GM12878 (cell line): ENCODE results near the gene UQCRH. TPM values are rescaled to one million over a fixed set of nuclear protein-coding genes. Genes with fewer than 3 reads are reported as not detected.

ENCODE experiments used
- ATAC-seq: fragments of 200-7000 bp; cut with Tn5 transposase; 3 replicates; pipeline ENCODE4 v1.9.1; 2020; ENCODE audit warnings: mild to moderate bottlenecking, moderate library complexity
- BruUV-seq: library from RNA; stranded (reverse); fragments of 400-500 nt; replicated peaks from 2 replicates; lab custom pipeline; 2021; lab: Mats Ljungman, UMichigan
- CTCF ChIA-PET: fragments of 300-600 bp; sonication (Branson Sonifier 250); formaldehyde crosslinking; extraction: SDS; loops from one replicate; lab custom pipeline; 2021; ENCODE audit warnings: inconsistent platforms; lab: Yijun Ruan, JAX
- POLR2A ChIA-PET: fragments of 350-600 bp; formaldehyde crosslinking; extraction: SDS; loops from one replicate; lab custom pipeline; 2021; ENCODE audit warnings: inconsistent platforms; lab: Charles Lee
- RAD21 ChIA-PET: fragments of 300-600 bp; sonication (Branson Sonifier 250); formaldehyde crosslinking; loops from one replicate; lab custom pipeline; 2023; ENCODE audit warnings: antibody characterized with exemption; ENCODE audit not compliant: unreplicated experiment; lab: Charles Lee
- SMC1A ChIA-PET: fragments of 300-600 bp; sonication (Branson Sonifier 250); formaldehyde crosslinking; loops from one replicate; lab custom pipeline; 2023; ENCODE audit not compliant: unreplicated experiment, uncharacterized antibody; lab: Charles Lee
- DNase-seq: peaks from one replicate; pipeline ENCODE4 v3.0.0-alpha.2; 2011; ENCODE audit warnings: low read depth, low spot score
- FAIRE-seq: peaks from 3 replicates; lab custom pipeline; 2011; peaks lifted over from hg19 to GRCh38; lab: Jason Lieb, UNC
- H2AFZ ChIP-seq: 2 replicates; pipeline ENCODE4 v1.6.0; 2011; ENCODE audit warnings: low read depth, low read length, control low read depth; ENCODE audit not compliant: control insufficient read depth
- H3K27ac ChIP-seq: 2 replicates; pipeline ENCODE4 v1.5.1; 2011; ENCODE audit warnings: control low read depth; ENCODE audit not compliant: control insufficient read depth, insufficient read depth
- H3K27me3 ChIP-seq, 2 experiments: replicated peaks in 1 of 2; 2 replicates each; pipeline versions ENCODE4 v1.6.0 to v1.6.1; 2011; ENCODE audit warnings: low read length in 1 of 2; ENCODE audit not compliant: control insufficient read depth in 2 of 2, insufficient read depth in 2 of 2
- H3K36me3 ChIP-seq, 2 experiments: 2 replicates each; pipeline ENCODE4 v1.5.1; 2011; ENCODE audit warnings: low read length in 1 of 2; ENCODE audit not compliant: control insufficient read depth in 2 of 2, insufficient read depth in 2 of 2
- H3K4me1 ChIP-seq: 2 replicates; pipeline ENCODE4 v1.6.1; 2011; ENCODE audit warnings: mild to moderate bottlenecking, low read length, moderate library complexity, mixed read lengths; ENCODE audit not compliant: control insufficient read depth, insufficient read depth
- H3K4me2 ChIP-seq: 2 replicates; pipeline ENCODE4 v1.6.0; 2011; ENCODE audit warnings: control low read depth; ENCODE audit not compliant: control insufficient read depth, insufficient read depth
- H3K4me3 ChIP-seq: fragments of 200-600 bp; sonication (generic); 2 replicates; pipeline ENCODE4 v1.5.1; 2016
- H3K79me2 ChIP-seq: 2 replicates; pipeline ENCODE4 v1.6.0; 2011; ENCODE audit warnings: low read length; ENCODE audit not compliant: control insufficient read depth, insufficient read depth
- H3K9ac ChIP-seq: 2 replicates; pipeline ENCODE4 v1.8.0; 2011; ENCODE audit warnings: low read length, control low read depth, mixed read lengths; ENCODE audit not compliant: control insufficient read depth, insufficient read depth
- H3K9me3 ChIP-seq: replicated peaks from 3 replicates; pipeline ENCODE4 v1.5.1; 2011; ENCODE audit warnings: mild to moderate bottlenecking, low read length; ENCODE audit not compliant: control insufficient read depth, insufficient read depth
- H4K20me1 ChIP-seq: 2 replicates; pipeline ENCODE4 v1.6.0; 2011; ENCODE audit not compliant: control insufficient read depth, insufficient read depth
- ATF2 ChIP-seq: IDR thresholded peaks from 2 replicates; pipeline ENCODE4 v1.6.1; 2012; ENCODE audit warnings: low read length, inconsistent platforms
- E2F4 ChIP-seq: IDR thresholded peaks from 2 replicates; pipeline ENCODE4 v1.6.1; 2012; ENCODE audit warnings: low read depth, low read length, improper control_type of control experiment
- FOXM1 ChIP-seq: IDR thresholded peaks from 2 replicates; pipeline ENCODE4 v1.6.1; 2012; ENCODE audit warnings: low read depth, mild to moderate bottlenecking, inconsistent platforms, low read length, moderate library complexity
- HSF1 ChIP-seq: fragments of 150-350 bp; IDR thresholded peaks from 2 replicates; pipeline ENCODE4 v1.6.1; 2014; ENCODE audit warnings: mild to moderate bottlenecking, low read depth, low read length
- IRF4 ChIP-seq: IDR thresholded peaks from 2 replicates; pipeline ENCODE4 v1.6.1; 2011; ENCODE audit warnings: low read depth, low read length
- LARP7 ChIP-seq: fragments of 450-650 bp; IDR thresholded peaks from 2 replicates; pipeline ENCODE4 v1.6.1; 2017; ENCODE audit warnings: mild to moderate bottlenecking
- PAX8 ChIP-seq: fragments of 450-650 bp; IDR thresholded peaks from 2 replicates; pipeline ENCODE4 v1.6.1; 2017; ENCODE audit warnings: mild to moderate bottlenecking, moderate library complexity
- SMAD1 ChIP-seq: fragments of 450-650 bp; IDR thresholded peaks from 2 replicates; pipeline ENCODE4 v1.6.1; 2018; ENCODE audit warnings: mild to moderate bottlenecking, low read depth; ENCODE audit not compliant: partially characterized antibody
- WGBS: methylation state at CpG from one replicate; pipeline ENCODE4 v1.1.6; 2016; ENCODE audit warnings: low lambda C conversion rate; ENCODE audit not compliant: insufficient replicate concordance, insufficient coverage; ENCODE audit errors: missing lambda C conversion rate; 5-methylcytosine and 5-hydroxymethylcytosine counted together
- in situ Hi-C: fragments of 300-500 bp; cut with MboI; formaldehyde crosslinking; loops from 9 replicates; pipeline ENCODE4 v1.14.3; 2018; ENCODE audit warnings: mixed read lengths
- intact Hi-C: fragments of 100-400 bp; cut with micrococcal nuclease; formaldehyde crosslinking; loops from one replicate; pipeline ENCODE4 v1.14.2; 2022; ENCODE audit not compliant: unreplicated experiment
- polyA plus RNA-seq, 11 experiments: library from polyadenylated mRNA; depleted of rRNA in 4 of 11; unstranded in 6 of 11; stranded (reverse) in 5 of 11; fragments of >200 nt; fragmentation: Nextera tagmentation in 4 of 11; fragmentation: Illumina TruSeq in 1 of 11; extraction: Ambion mirVana in 4 of 11; extraction: Trizol in 1 of 11; gene quantifications; 1 replicate in 1 of 11; 2 replicates in 10 of 11; pipeline versions ENCODE4 v1.2.1 to v1.2.3, GENCODE V29; 2011 to 2016; ENCODE audit warnings: inconsistent platforms in 2 of 11, missing spikeins in 2 of 11, low read depth in 1 of 11
- total RNA-seq, 4 experiments: library from RNA; depleted of rRNA in 3 of 4; stranded (reverse); fragments of >200 nt in 3 of 4; fragmentation: Illumina TruSeq in 1 of 4; extraction: Trizol in 1 of 4; gene quantifications; 2 replicates each; pipeline versions ENCODE4 v1.2.1 to v1.2.3, GENCODE V29; 2013 to 2021

The UQCRH gene
- total and polyA plus RNA-seq, 10 of the 15 experiments (the other 5 are each of a cell fraction or from before 2014, with no cell fraction given), result 363 to 1,782 (median 597) TPM

GRCh38 chr1:46315669-46316403 is 12.3 kb downstream of the UQCRH start:
- no peak for DNase-seq
- H3K27ac ChIP-seq, result no peak overlapping the region
- H3K4me1 ChIP-seq, result no peaks in the 10 kb centered on the region
- ChIA-PET SMC1A (interaction anchor here (0.7 to 4.4 kb wide), 4 partner anchors 8 to 41 kb away, joined by 3 to 26 read pairs (median 6); partner anchors contain the start of genes LRRC41 and UQCRH), POLR2A (interaction anchor here (1.0 kb wide), 1 partner anchor 8 kb away, joined by 9 read pairs; no protein-coding TSS in a partner anchor), CTCF (interaction anchor here (0.8 to 1.0 kb wide), 2 partner anchors 17 kb away, joined by 3 to 4 read pairs; no protein-coding TSS in a partner anchor), RAD21 (no interaction called here)
- TSS peak; percentile 53 for BruUV-seq
- intact Hi-C loops, result no loop called here
- no peak for FAIRE-seq
- in situ Hi-C loops, result no loop called here
- TF ChIP-seq FOXM1, result no peak
- no peak for TF ChIP-seq HSF1
- TF ChIP-seq SMAD1, result no peak
- no peak for TF ChIP-seq ATF2
- TF ChIP-seq IRF4, result no peak
- TF ChIP-seq LARP7, result no peak
- TF ChIP-seq PAX8, result no peak
- TF ChIP-seq E2F4, result no peak
- no peak overlapping the region for H3K9ac ChIP-seq
- H4K20me1 ChIP-seq, result no peaks in the 10 kb centered on the region
- WGBS, result 69% methylated on average over 3 of the region's 3 CpGs
- no peak overlapping the region for H2AFZ ChIP-seq
- no peak overlapping the region for H3K4me2 ChIP-seq
- no peaks in the 10 kb centered on the region for H3K27me3 ChIP-seq
- no peak for ATAC-seq
- H3K79me2 ChIP-seq, result peaks cover 41% of the 10 kb centered on the region
- H3K4me3 ChIP-seq, result no peak overlapping the region
- H3K36me3 ChIP-seq, result peaks cover 1 to 18% of the 10 kb centered on the region in 2 experiments
- no peaks in the 10 kb centered on the region; the same call in 2 of the 3 replicates for H3K9me3 ChIP-seq
